Pulmonary artery endothelial cell (primary cell): Measurements from ENCODE around the gene SELENOO. TPM values are rescaled to one million over a fixed set of nuclear protein-coding genes. Genes with fewer than 3 reads are reported as not detected.

ENCODE experiments used
- DNase-seq: peaks from one replicate; pipeline ENCODE4 v3.0.0-alpha.2; 2011; ENCODE audit warnings: low read depth, low spot score
- total RNA-seq: library from RNA; depleted of rRNA; stranded (reverse); fragments of >200 nt; gene quantifications from 2 replicates; pipeline ENCODE4 v1.2.3, GENCODE V29; 2014

The SELENOO gene
- total RNA-seq, 1 donor from 2014 or later, result 30.4 TPM

DNA sequence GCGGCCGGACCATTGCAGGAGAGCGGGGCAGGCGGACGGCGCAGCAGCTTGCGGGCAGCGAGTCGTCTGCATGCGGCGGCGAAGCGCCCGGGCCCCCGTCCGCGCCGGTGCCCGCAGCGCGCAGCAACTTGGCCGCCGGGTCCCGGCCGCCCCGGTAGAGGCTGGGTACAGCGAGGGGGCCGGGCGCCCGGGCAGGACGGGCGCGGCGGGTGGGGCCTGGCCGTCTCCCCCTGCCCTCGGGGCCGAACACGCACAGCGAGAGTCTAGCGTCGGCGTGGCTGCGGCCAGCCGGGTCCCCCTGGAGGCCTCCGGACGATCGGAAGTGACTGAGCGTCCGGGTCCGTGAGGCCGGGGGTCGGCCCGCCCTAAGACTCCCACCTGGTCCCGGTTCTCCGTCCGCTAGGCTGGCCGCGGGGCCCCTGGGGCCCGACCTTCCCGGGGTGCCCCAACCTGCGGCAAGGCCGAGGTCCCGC is 15.9 kb upstream of the SELENOO start:
- no peak for DNase-seq

- peak; percentile 60 for DNase-seq
Observed at GRCh38 chr22:50185375-50186087, 15.3 kb upstream of the SELENOO start, which contains the start of gene TRABD. TSS of gene TRABD (plus strand) at chr22:50185913. CDS start at chr22:50193061, 7,148 bp downstream.

- DNase-seq, result no peak
Observed at GRCh38 chr22:50186181-50186714, 14.6 kb upstream of the SELENOO start.

- no peak for DNase-seq
Observed at GRCh38 chr22:50186761-50187523, 13.9 kb upstream of the SELENOO start.

- no peak for DNase-seq
Observed at GRCh38 chr22:50188356-50188755, 12.5 kb upstream of the SELENOO start.

DNA sequence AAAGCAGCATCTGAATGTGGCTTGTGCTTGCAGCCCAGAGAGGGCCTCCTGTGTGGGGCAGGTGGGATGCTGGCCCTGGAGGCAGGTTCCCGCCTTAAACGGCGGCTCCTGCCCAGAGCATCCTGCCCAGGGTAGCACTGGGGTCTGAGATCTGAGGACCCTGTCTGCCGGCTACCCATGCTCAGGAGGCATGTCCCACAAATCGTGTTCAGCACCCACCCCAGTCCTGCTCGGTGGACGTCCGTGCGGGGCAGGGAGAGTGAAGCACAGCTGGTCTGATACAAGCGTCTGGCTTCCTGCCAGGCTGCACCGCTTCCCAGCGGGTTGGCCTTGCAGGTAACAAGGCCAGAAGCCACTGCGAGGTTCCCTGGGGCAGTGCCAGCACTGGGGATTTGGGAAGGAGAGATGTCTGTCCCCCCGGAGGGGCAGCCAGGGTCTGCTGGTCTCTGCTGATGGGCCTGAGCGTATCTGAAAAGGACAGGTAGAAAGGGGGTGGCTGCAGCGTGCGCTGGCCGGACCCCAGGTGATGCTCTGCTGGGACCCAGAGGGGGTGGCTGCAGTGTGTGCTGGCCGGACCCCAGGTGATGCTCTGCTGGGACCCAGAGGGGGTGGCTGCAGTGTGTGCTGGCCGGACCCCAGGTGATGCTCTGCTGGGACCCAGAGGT is 11.5 kb upstream of the SELENOO start:
- no peak for DNase-seq

DNA sequence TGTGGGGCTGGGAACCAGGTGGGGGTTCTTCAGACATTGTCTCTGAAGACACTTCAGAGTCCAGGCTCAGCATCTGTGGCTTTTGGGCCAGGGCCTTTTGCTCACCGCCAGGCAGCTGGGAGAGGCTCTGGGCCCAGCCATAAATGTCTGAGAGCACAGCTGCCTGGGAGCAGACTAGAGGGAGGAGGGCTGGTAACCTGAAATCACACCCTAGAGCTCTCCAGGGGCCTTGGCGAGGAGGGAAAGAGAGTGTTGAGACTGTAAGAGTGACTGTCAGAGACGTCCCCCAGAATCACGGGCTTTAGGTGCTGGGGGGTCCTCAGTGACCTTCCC is 11.0 kb upstream of the SELENOO start:
- DNase-seq, result no peak

GRCh38 chr22:50190182-50190940 is 10.4 kb upstream of the SELENOO start:
- no peak for DNase-seq

- DNase-seq, result no peak
Observed at GRCh38 chr22:50190941-50191741, 9.7 kb upstream of the SELENOO start.

- no peak for DNase-seq
Observed at GRCh38 chr22:50192436-50193204, 8.2 kb upstream of the SELENOO start.

GRCh38 chr22:50193621-50194020 is 7.2 kb upstream of the SELENOO start:
- DNase-seq, result no peak

DNA sequence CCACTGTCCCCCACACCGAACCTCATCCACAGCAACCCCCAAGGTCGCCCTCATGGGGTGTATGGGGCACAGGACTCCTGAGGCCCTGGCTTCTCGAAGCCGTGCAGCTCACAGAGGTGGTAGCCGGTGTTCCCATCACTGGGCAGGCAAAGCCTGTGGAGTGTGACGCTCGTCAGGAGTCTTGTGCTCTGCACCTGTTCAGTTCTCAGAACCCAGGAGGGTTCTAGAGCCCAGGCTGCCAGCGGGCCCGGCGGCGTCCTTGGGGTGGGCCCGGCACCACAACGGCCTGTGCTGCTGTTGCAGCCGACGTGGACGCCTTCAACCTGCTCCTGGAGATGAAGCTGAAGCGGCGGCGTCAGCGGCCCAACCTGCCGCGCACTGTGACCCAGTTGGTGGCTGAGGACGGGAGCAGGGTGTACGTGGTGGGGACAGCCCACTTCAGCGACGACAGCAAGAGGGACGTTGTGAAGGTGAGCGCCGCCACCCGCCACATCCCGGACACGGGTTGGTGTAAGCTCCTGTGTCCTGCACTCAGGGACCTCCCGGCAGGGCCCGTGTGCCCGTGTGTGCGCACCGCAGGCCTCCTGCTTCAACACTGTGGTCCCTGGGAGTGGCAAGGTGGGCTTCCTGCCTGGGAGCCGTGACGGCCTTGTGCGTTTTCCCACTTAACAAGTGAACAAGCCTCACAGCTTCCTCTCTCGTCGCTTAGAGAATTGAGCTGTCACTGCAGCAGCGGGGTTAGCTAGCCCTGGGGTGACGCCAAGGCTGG is 6.6 kb upstream of the SELENOO start:
- no peak for DNase-seq

DNA sequence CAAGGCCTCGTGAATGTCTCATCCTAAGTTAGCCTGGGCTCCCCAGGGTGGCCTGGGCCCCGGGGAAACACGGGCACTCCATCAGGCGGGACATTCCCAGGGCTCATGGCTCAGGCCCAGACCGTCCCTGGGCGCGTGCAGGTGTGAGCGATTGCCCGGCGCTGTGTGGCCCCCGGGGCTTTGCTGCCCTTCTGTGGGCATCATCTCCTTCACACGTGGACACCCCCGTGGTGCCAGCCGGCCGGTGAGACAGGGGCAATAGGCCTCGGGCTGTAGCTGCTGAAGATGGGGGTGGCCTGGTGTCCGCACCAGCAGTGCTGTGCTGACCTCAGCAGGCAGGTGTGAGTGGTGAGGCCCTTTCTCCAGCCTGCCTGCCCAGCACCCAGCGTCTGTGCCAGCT is 4.6 kb upstream of the SELENOO start:
- no peak for DNase-seq

DNA sequence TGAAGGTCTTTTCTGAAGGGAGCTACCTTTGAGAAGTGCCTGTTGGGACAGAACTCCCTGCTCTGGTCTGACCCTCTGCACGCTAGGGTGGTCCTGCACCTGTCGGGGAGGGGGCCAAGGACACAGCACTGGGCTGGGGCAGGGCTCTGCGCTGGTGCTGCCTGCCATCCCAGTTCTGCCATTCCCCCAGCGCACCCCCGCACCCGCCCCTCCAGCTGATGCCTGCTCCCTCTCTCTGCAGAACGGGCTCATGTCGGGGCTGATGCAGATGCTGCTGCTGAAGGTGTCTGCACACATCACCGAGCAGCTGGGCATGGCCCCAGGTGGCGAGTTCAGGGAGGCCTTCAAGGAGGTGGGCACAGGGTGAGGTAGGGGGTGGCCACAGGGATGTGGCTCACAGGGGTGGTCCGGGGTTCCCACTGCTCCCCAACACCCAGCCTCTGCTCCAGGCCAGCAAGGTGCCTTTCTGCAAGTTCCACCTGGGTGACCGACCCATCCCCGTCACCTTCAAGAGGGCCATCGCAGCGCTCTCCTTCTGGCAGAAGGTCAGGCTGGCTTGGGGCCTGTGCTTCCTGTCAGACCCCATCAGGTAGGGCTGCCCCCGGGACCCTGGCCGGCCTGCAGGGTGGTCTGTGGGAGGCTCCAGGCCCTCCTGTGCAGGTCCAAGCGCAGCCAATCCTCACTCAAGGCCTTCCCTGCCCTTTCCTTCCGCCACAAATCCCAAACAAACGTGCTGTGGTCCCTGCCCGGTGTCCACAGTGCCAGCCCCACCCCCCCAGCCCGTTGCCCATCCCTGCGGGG is 3.6 kb upstream of the SELENOO start:
- DNase-seq, result no peak

DNA sequence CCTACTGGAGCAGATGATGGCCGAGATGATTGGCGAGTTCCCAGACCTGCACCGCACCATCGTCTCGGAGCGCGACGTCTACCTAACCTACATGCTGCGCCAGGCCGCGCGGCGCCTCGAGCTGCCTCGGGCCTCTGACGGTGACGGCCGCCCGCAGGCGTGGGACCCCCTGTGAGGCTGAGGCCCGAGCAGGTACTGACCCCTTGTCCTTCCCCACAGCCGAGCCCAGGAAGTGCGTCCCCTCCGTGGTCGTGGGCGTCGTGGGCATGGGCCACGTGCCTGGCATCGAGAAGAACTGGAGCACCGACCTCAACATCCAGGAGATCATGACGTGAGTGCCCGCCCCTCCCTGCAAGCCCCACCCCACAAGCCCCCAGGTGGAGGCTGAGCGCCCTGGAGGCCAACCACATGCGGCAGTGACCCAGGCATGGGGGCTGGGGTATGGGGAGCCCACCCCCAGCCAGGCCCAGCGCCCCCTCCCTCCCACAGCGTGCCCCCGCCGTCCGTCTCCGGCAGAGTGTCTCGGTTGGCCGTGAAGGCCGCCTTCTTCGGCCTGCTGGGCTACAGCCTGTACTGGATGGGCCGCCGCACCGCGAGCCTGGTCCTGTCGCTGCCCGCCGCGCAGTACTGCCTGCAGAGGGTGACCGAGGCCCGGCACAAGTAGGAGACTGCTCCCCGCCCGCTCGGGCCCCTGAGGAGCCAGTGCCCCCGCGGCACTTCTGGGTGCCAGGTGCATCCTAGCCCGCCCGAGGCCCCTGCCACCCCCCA is 2.8 kb upstream of the SELENOO start:
- DNase-seq, result no peak

DNA sequence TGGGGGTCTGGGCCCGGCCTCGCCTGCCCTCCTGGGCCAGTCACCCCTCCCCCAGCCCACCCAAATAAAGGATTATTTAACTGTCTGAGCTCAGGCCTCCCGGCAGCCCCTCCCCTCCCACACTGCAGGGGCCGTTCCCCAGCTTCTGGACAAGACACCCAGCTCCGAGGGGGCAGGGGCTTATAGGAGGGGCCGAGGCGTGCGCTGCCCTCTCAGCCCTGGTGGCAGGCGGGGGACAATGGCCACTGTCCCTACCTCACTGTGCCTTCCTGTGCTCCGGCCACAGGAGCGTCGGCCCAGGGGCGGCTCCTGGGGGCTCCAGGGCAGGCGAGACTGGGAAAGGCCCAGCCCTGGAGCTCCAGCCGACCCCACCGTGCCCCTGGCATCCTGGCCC is 2.2 kb upstream of the SELENOO start:
- no peak for DNase-seq

DNA sequence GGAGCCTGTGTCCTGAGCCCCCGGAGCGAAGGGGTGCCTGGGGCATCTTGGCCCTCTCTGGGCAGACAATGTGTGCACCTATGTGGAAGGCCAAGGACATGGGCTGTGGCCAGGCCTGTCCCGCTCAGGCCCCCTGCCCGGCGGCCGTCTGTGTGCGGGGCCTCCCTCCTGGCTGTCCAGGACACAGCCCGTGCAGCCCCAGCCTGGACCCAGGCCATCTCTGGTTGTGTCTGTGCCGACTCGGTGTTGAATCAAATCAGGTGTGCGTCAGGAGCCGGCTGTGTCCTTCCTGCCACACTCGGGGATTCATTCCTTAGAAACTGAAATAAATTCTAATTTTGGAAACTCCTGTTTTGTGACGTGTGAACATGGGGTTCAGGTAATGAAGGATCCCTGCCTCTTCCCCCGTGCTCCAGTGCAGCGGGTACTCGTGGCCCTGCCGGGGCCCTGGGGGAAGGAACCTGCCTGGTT is 1.5 kb upstream of the SELENOO start:
- DNase-seq, result no peak
